Ramos (cell line): ENCODE results near the gene RPS5.

Source experiments
- in situ Hi-C: fragments of 300-500 bp; cut with MboI; formaldehyde crosslinking; loops from one replicate; pipeline ENCODE4 v1.14.3; 2022; ENCODE audit warnings: low sequenced_read_pairs; ENCODE audit not compliant: unreplicated experiment

The RPS5 gene

DNA sequence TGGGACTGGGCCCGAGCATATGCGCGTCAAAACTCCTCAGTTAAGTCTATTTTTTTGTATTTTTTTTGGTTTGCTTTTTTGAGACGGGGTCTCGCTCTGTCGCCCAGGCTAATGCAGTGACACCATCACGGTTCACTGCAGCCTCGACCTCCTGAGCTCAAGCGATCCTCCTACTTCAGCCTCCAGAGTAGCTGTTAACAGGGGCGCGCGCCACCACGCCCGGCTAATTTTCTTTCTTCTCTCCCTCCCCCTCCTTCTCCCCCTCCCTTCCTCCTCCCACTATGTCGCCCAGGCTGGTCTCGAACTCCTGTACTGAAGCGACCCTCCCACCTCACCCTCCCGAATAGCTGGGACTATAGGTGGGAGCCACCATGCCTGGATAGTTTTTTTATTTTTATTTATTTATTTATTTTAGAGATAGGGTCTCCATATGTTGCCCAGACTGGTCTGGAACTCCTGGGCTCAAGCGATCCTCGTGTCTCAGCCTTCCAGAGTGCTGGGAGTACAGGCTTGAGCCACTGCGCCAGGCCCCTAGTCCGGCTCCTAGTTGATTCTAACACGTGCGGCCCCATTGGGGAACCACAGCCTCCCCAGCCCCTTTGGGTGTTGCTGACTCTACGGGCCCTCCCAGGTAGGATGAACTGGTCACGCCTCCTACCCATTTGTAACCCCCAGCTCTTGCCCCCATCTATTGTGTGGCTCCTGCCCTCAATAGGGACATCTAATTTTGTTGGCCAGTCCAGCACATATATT is 5.4 kb upstream of the RPS5 start:
- in situ Hi-C loops: no loop called here

DNA sequence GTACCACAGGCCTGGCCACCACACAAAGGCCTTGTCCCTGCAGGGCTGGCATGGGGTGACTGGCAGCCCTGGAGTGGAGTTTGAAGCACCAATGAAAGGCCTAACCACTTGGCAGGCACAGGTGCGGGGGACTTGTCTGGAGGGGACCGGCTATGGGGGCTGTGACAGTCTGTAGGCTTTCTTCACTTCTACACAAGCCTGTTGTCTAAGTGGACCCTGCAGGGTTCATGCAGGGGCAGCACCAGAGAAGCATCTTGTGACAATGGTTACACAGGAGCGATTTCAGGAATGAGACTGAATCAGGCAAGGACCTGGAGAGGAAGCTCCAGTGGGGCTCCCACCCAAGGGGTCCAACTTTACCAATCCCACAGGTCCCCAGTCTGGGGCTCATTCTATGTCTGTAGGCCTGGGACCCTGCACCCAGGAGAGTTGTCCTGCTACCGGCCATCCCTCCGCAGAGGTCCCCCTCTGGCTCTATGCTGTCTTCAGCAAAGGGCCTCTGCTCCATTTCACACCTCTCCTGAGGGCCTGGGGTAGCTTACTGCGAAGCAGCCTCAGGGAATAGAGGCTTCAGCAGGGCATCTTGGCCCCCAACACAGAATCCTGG is 4.0 kb upstream of the RPS5 start:
- in situ Hi-C loops: no loop called here

DNA sequence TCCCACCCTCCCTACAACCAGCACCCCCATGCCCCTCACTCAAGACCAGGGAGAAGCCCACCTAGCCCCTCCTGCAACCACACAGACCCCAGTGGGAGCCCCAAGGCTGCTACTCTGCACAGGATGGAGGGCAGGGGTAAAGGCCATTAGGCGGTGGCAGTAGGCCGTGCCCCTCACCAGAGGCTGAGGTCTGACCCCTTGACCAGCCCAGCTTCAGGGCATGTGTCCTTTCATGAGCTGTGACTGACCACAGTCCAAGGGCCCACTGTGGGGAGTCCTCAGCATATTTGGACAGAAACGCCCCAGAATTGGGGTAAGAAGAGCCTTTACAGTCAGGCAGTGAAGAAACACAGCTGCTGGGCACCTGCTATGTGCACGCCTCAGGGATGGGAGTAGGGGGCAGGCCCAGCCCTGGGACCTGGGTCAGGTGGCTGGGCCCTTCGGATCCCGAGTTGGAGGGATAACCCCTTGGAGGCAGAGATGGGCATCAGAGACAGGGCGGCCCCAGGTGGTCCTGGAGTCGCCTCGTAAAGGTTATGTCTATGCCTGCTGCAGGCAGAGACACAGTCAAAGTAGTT is 1.7 kb upstream of the RPS5 start:
- in situ Hi-C loops: no loop called here

DNA sequence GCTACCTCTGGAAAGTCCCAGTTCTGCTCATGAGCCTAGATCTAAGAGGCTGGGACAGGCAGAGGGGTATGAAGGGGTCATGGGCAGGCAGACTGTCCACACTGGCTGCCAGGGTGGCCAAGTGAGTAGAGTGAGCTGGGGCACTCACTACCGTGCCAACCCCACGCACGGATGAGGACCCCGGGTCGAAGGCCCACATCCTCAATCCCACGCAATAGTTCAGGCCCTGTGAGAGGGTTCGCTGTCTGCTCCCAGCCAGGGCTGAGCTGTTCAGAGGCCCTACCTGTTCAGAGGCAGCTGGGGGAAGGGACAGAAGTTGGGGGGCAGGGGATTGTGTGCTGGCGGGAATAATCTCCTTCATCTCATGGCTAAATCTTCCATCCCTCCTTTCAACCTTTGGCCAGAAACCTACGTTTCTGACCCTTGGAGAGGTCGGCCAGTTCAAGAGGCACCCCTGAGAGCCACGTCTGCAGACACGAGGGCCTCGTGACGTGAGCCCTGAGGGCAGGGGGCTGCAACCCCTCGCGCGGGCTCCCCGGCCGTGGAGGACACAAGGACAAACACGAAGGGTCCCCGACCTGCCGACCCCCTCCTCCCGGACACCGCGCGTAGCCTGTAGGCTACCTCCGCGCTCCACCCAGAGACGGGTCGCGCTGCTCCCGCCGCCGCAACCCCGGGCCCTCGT is 1.0 kb upstream of the RPS5 start:
- in situ Hi-C loops: no loop called here

DNA sequence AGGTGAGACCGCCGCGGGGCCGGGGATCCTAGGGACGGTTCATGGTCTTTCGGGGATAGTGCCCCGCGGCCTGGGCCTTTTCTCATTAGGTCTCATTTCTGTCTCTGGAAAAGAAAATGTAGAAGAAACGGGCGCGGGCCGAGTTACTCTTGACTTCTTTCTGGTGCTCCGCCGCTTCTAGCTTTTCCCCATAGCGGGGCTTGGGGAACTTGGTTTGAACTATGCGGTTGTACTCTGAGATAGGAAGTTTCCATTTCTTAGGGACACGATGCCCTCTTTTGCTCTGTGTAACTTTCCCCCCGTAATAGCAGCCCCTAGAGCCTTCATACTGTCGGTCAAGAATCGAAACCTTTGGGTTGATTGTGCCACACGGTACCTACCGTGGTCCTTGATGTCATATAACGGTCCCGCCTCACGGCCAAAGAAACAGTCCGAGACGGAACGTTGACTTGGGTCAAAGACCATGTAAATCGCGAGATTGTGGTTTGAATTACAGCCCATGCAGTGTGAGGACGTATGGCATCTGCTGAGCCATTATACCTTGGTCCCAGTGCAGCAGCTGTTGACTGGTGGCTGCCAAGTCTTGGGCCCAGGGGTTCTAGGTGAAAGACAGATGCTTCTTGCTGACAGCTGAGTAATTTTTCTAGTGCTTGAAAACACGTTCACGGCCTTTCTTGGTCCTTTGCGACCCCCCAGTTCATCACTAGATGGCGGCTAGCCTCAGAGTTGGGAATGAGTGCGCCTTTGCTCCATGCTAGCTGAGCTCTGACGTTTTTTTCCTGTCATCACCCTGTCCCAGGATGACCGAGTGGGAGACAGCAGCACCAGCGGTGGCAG is 487 bp downstream of the RPS5 start:
- in situ Hi-C loops: no loop called here

DNA sequence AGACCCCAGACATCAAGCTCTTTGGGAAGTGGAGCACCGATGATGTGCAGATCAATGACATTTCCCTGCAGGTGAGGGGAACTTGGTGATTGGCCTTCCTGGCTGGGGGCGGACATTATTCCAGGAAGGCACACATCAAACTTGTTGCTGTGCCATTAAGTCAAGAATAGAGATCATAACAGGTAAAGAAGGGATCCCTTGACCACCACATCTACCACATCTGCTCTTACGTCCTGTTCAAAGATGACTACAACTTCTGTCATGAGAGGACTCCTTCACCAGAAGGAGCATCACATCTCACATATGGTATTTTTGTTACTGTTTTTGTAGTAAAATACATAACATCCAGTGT is 1.1 kb downstream of the RPS5 start:
- in situ Hi-C loops: no loop called here

DNA sequence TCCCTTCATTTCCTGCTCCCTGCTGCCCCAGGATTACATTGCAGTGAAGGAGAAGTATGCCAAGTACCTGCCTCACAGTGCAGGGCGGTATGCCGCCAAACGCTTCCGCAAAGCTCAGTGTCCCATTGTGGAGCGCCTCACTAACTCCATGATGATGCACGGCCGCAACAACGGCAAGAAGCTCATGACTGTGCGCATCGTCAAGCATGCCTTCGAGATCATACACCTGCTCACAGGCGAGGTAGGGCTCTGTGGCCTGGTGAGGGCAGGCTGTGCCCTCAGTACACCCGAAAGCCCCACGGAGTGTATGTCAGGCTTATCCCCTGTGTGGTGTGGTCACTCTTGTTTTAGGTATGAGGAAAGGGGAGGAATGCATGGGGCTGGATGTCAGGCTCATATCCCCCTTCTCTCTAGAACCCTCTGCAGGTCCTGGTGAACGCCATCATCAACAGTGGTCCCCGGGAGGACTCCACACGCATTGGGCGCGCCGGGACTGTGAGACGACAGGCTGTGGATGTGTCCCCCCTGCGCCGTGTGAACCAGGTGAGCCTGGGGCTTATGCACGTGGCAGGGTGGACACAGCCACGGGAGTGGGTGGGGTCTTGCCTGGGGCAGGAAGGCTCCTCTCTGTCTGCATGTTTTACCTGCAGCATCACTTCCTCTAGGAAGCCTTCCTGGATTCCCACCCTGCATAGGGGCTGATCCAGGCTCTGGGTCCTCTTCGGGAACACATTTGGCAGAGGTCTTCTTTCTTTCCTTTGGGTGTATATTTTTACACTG is 6.1 kb downstream of the RPS5 start:
- in situ Hi-C loops: no loop called here

DNA sequence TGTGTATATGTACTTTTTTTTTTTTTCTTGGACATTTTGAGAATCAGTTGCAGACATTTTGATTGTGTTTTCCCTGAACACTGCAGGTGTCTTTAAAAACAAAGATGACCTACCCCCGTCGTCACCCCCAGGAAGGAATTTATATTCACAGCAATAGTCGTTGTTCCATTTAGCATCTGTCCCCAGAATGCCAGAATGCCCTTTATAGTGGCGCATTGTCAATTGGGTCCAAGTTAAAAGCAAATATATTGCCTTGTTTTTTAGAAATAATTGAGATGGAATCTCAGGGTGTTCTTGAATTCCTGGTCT is 6.6 kb downstream of the RPS5 start:
- in situ Hi-C loops: no loop called here

DNA sequence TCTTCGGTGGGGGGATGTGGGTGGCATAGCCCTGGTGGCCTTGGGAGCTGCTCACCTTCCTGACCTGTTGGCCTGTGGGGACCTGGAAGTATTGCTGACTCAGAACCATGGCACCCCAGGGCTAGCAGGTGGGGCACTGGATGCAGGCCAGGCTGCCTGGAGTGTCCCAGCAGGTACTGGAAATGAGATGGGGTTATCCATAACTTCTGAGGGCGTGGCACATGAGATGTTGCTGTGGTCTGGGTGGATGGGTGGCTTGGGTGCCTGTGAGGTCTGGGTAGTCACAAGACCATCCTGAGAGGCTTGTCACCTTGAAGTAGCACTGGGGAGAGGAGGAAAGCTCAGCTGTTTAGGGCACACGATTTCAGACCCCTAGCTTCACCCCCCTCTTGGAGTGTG is 7.8 kb downstream of the RPS5 start:
- in situ Hi-C loops: no loop called here

DNA sequence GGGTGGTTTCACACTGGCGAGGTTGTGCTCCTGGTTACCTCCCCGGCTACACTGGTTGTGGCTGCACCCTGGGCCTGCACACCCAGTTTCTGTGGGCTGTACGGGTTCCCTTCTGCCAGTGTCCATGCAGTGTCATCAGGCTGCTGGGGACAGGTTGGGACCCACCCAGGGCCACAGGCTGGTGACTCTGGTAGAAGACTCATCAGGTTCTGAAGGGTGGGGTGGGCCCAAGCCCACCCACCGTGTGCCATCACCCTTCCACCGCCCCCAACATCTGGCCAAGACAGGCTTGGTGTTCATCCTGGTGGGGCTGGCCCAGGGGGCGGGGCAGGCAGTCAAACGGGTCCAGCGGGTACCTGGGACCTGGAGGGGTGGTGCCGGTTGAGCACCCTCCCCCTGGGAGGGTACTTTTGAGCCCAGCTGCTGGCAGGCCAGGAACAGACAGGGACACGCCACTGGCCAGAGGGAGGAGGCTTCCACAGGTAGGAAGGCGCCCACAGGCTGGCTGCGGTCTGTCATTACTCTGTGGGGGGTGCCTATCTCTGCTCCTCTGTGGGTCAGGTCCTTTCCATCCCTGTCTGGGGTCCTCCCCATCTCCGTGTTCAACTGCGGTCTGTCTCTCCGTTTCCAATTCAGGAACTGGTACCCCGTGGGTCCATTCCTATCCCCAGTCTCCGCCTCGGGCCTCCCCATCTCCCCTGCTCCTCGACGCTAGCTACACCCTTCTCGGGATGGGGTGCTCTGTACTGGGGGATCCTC is 8.3 kb downstream of the RPS5 start, which contains the start of gene RNF225:
Gene RNF225, plus strand, starts transcription at position 437 of the 759 bp plus-strand sequence. CDS start 434 bp downstream, outside the sequence.
- in situ Hi-C loops: no loop called here

DNA sequence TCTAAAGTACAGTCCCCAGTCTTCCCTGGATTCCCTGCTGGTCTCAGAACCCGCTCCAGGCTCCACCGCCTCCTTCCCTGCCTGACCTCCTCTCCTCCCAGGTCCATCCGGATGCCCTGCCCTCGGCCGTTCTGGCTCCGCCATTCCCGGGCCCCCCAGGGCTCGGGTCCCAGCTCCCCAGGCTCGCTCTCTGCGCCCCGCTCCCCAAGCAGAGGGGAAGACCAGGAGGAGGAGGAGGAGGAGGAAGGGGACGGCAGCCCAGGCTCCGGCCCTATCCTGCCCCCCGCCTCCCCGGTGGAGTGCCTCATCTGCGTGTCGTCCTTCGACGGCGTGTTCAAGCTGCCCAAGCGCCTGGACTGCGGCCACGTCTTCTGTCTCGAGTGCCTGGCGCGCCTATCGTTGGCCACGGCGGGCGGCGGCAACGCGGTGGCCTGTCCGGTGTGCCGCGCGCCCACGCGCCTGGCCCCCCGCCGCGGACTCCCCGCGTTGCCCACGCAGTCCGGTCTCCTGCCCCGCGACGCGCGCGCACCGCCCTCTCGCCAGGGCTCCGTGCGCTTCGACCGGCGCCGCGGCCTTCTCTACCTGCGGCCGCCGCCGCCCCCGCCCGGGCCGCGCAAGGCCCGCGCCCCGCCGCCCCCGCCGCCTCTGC is 9.0 kb downstream of the RPS5 start:
- in situ Hi-C loops: no loop called here

DNA sequence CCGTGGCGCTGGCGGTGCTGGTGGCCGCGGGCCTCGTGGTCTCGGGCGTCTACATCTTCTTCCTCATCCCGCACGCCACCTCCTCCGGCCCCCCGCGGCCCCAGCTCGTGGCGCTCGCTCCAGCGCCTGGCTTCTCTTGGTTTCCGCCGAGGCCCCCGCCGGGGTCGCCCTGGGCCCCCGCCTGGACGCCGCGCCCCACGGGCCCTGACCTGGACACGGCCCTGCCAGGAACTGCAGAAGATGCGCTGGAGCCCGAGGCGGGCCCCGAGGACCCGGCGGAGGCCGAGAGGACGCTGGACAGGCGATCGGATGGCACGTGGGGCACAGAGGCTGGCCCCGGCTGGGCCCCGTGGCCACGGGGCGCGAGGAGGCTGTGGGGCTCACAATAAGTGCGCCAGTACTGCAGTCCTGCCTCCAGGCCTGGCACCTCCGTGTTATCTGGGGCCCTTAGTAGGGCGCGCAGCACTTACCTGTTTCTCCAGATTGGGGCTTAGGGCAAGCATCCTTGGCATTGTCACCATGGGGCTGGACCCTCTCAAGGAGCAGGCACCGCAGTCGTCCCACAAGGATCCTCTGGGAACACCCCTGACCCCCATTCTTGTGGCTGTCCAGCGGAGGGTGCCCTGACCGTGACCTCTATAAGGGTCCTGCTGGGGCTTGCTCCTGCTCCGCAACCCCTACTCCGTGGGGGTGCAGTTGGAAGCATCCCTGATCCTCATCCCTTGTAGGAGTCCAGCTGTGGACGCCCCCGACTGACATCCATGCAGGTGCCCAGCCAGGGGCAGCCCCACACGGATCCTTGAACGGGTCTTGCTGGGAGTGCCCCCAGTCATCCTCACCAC is 9.8 kb downstream of the RPS5 start:
- in situ Hi-C loops: no loop called here

DNA sequence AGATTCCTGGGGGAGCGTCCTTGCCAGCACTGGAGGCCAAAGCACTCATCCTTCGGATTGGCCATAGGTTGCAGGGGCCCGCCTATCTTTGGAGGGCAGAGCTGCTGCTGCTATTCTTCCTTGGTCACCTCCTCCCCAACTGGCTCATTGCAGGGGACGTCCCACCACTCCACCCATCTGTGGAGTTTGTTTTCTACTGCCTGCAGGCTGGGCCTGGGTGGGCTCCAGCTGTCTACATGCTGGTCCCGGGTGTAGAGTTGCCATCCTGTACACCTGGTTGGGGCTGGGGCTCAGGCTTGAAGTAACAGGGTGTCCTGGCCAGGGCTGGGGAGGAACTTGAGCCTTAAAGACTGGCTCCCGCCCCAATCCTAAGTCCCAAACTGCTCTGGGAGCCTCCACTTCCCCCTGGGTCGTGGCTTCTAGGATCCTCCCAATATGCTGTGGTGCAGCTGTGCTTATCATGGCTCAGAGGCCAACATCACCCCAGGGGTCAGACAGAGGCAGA is 10.5 kb downstream of the RPS5 start:
- in situ Hi-C loops: no loop called here

DNA sequence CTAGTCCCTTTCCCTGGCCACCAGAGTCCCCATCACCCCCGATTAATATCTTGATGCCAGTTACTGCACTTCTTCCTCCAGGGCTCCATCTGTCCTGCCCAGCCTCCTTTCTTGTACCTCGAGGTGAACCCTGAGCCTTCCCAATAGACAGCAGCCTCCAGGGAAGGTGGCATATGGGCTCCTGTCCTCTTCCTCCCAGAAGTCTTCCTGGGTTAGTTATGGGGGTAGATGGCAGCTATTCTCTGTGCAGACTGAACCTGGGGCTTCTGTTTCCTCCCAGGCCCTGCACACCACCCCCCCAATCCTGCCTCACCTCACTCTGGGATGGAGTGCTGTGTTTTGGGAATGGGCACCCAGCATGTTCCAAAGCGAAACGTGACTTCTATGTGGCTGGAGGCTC is 11.0 kb downstream of the RPS5 start:
- in situ Hi-C loops: no loop called here

DNA sequence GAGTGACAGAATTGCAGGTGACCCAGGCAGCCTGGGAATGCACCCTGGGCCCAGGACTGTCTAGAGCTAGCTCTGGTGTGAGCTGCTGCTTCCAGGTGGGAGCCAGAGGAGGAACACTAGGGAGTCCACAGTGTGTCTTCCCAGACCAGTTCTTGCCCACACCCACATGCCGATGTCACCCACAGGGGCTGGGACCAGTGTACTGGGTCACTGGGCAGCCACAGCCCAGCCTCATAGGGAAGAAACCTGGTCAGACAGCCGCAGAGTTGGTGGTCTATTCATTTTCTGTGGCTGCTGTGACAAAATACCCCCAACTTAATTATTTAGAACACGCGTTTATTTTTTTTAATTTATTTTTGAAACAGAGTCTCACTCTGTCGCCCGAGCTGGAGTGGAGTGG is 11.5 kb downstream of the RPS5 start:
- in situ Hi-C loops: no loop called here

DNA sequence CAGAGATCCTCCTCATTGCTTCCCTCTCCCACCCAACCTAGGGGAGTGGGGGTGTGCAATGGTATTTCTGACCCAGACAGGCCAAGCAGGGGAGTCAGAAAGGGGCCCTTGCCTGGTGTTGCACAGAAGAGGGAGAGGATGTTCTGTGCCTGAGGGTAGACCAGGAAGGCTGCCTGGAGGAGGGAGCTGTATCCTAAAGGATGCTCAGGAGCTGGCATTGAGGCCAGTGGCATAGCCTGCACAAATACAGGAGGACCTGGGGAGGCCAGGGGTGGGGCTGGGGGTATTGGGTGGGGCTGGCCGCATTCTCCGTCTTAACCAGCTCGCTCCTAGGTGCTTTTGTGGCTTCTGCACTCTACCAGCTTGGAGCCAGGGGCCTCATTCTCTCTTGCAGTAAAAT is 12.8 kb downstream of the RPS5 start:
- in situ Hi-C loops: no loop called here

DNA sequence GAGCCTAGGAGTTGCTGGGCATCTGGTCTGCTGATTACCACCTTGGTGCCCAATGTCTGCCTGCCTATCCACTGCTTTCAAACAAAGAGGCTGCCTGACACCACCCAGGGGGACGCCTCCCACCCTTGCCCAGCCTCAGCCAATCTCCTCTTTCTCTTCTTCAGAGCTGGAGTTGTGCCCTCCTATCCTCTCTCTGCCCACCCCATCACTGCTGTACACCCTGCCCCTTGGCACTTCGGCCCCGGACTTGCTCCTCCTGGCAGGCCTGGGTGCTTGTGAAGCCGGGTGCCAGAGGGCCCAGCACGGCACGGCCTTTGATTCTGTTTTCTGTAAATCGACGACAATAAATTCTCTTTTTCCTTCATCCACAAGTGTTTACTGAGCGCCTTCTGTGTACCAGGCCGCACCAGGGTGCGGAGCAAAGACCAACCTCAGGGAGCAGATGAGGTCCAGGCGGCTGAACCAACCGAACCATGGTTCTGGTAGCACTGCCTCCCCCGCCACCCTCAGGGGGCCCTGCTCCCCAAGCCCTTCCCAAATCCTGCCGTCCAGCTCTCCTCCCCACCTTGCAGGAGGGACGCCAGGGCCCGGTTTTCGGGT is 13.3 kb downstream of the RPS5 start:
- in situ Hi-C loops: no loop called here
